Lung (tissue), 12 donors: ENCODE measurements around the gene ALS2. TPM values are rescaled to one million over a fixed set of nuclear protein-coding genes. Genes with fewer than 3 reads are reported as not detected.
A peak's percentile ranks its signal among the peaks of the same experiment; 100 is the strongest.
"Not testable (repeated sequence)": the region's sequence is repeated elsewhere in the genome, so short reads cannot be mapped to it uniquely, and the experiment has no call there.

ENCODE experiments used
- ATAC-seq: fragments of 200-7000 bp; cut with Tn5 transposase; one replicate; pipeline ENCODE4 v1.9.1; 2020; ENCODE audit warnings: moderate number of reproducible peaks; ENCODE audit not compliant: insufficient read depth, low FRiP score
- DNase-seq, 3 donors: peaks; one replicate each; pipeline ENCODE4 v3.0.0-alpha.2; 2013 to 2017
- H3K27ac ChIP-seq, 2 donors: one replicate each; pipeline ENCODE4 v1.5.1; 2013; ENCODE audit warnings: mild to moderate bottlenecking in 2 of 2, moderate library complexity in 2 of 2, control low read depth in 1 of 2, inconsistent platforms in 1 of 2, low read depth in 1 of 2, low read length in 1 of 2
- H3K27me3 ChIP-seq, 3 donors: one replicate each; pipeline ENCODE4 v1.5.1; 2013; ENCODE audit warnings: low read length in 2 of 3; ENCODE audit not compliant: control insufficient read depth in 3 of 3, insufficient read depth in 3 of 3
- H3K36me3 ChIP-seq, 4 donors: one replicate each; pipeline ENCODE4 v1.5.1; 2013; ENCODE audit warnings: low read length in 4 of 4, mild to moderate bottlenecking in 1 of 4, moderate library complexity in 1 of 4; ENCODE audit not compliant: control insufficient read depth in 4 of 4, insufficient read depth in 4 of 4
- H3K4me1 ChIP-seq, 5 donors: one replicate each; pipeline ENCODE4 v1.5.1; 2013; ENCODE audit warnings: low read length in 5 of 5, mild to moderate bottlenecking in 2 of 5, moderate library complexity in 1 of 5; ENCODE audit not compliant: control insufficient read depth in 5 of 5, insufficient read depth in 5 of 5
- H3K4me3 ChIP-seq: one replicate; pipeline ENCODE4 v1.5.1; 2013; ENCODE audit warnings: mild to moderate bottlenecking, control low read depth, moderate library complexity
- H3K9ac ChIP-seq, 2 donors: one replicate each; pipeline ENCODE4 v1.5.1; 2013; ENCODE audit warnings: low read length in 2 of 2, control low read depth in 1 of 2; ENCODE audit not compliant: insufficient read depth in 1 of 2
- H3K9me3 ChIP-seq, 4 donors: one replicate each; pipeline ENCODE4 v1.5.1; 2013; ENCODE audit warnings: low read length in 3 of 4, mild to moderate bottlenecking in 1 of 4, moderate library complexity in 1 of 4; ENCODE audit not compliant: control insufficient read depth in 4 of 4, insufficient read depth in 3 of 4
- CTCF ChIP-seq: IDR thresholded peaks from 2 replicates; pipeline ENCODE4 v1.5.1; 2012; ENCODE audit warnings: mild to moderate bottlenecking; ENCODE audit errors: control extremely low read depth, extremely low read depth
- WGBS, 2 donors: extraction: QIAGEN DNeasy Blood & Tissue Kit; methylation state at CpG; one replicate each; pipeline ENCODE4 v1.1.7; 2013; 5-methylcytosine and 5-hydroxymethylcytosine counted together
- polyA plus RNA-seq, 2 donors: library from polyadenylated mRNA; stranded (reverse); fragments of 200-250 nt; gene quantifications; one replicate each; pipeline ENCODE4 v1.2.1, GENCODE V29; 2013
- total RNA-seq, 2 donors: library from RNA; depleted of rRNA in 1 of 2; stranded (reverse); fragments of >200 nt in 1 of 2; gene quantifications; one replicate each; pipeline ENCODE4 v1.2.1, GENCODE V29; 2014 to 2021
- donor health status: control.
- donor health status: control.
- donor health status: Bipolar disorder and iron deficiency.
- donor health status: healthy.
- donor health status: DM: yes; HTN: yes; CAD: no.

The ALS2 gene
- total and polyA plus RNA-seq, 4 donors, result 6.1 to 34.6 (median 15.3) TPM

GRCh38 chr2:201808027-201808426 lies 27.3 kb upstream of the ALS2 start:
- Histone ChIP-seq H3K27ac (peak overlapping the region in 1 of 2 donors; percentile 9), H3K4me1 (peaks cover 0 to 17% (median 2%) of the 10 kb centered on the region in 5 donors), H3K36me3 (no peaks in the 10 kb centered on the region), H3K9ac (no peak overlapping the region), H3K9me3 (no peaks in the 10 kb centered on the region), H3K4me3 (no peak overlapping the region), H3K27me3 (no peaks in the 10 kb centered on the region)
- WGBS, 2 donors, result 71 to 78% methylated on average over 2 of the region's 2 CpGs
- ATAC-seq, result no peak
- no peak for DNase-seq
- no peak for TF ChIP-seq CTCF

GRCh38 chr2:201807452-201807999 lies 26.8 kb upstream of the ALS2 start:
- Histone ChIP-seq H3K9ac (no peak overlapping the region), H3K27ac (no peak overlapping the region), H3K4me1 (peaks cover 0 to 17% (median 2%) of the 10 kb centered on the region in 5 donors), H3K36me3 (no peaks in the 10 kb centered on the region), H3K4me3 (no peak overlapping the region), H3K9me3 (no peaks in the 10 kb centered on the region), H3K27me3 (no peaks in the 10 kb centered on the region)
- no peak for ATAC-seq
- DNase-seq, result peak; percentile 24 to 70 (median 54)
- TF ChIP-seq CTCF, result no peak
- 58 to 71% methylated on average over 8 of the region's 8 CpGs for WGBS, 2 donors

GRCh38 chr2:201806442-201807170 lies 25.9 kb upstream of the ALS2 start, which contains the start of gene CDK15:
Gene CDK15 (plus strand): TSS chr2:201806537. CDS start chr2:201806665, 128 bp downstream.
- Histone ChIP-seq H3K4me1 (peaks cover 0 to 17% (median 2%) of the 10 kb centered on the region in 5 donors), H3K9me3 (no peaks in the 10 kb centered on the region), H3K27me3 (no peaks in the 10 kb centered on the region), H3K36me3 (no peaks in the 10 kb centered on the region), H3K4me3 (no peak within 1 kb of the TSS), H3K27ac (no peak within 1 kb of the TSS), H3K9ac (no peak within 1 kb of the TSS)
- ATAC-seq, result no peak
- WGBS, 2 donors, result 59 to 82% methylated on average over 10 of the region's 10 CpGs
- peak; percentile 15 to 67 (median 48) for DNase-seq
- no peak for TF ChIP-seq CTCF

DNA sequence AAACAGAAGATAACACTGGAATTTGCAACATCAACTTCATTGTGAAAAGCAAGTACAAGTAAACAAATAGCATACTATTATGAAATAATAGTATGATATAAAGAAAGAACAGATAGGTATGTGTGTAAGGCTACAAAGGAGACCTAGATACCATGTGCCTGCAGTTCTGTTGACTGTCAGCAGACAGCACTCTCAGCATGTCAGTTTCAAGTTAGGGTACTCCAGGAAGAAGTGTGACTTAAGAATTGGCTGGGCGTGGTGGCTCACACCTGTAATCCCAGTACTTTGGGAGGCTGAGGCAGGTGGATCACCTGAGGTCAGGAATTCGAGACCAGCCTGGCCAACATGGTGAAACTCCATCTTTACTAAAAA lies 18.2 kb upstream of the ALS2 start:
- not testable (repeated sequence) for H3K9me3 ChIP-seq, H3K27me3 ChIP-seq, H3K36me3 ChIP-seq, ATAC-seq, H3K27ac ChIP-seq, H3K4me1 ChIP-seq, H3K9ac ChIP-seq, H3K4me3 ChIP-seq
- 82 to 90% methylated on average over 2 of the region's 2 CpGs for WGBS, 2 donors
- peak in 1 of 3 donors; percentile 32 for DNase-seq
